NCI-H345 (cell line): Measurements from ENCODE around the gene VILL.
"Not testable (repeated sequence)": the region's sequence is repeated elsewhere in the genome, so short reads cannot be mapped to it uniquely, and the experiment has no call there.

ENCODE experiments used
- DNase-seq: peaks from one replicate; lab custom pipeline; 2025; lab: John Stamatoyannopoulos, UW

The VILL gene

GRCh38 chr3:38017445-38018295 lies 27.1 kb downstream of the VILL start:
- DNase-seq, result peak; percentile 6

DNA sequence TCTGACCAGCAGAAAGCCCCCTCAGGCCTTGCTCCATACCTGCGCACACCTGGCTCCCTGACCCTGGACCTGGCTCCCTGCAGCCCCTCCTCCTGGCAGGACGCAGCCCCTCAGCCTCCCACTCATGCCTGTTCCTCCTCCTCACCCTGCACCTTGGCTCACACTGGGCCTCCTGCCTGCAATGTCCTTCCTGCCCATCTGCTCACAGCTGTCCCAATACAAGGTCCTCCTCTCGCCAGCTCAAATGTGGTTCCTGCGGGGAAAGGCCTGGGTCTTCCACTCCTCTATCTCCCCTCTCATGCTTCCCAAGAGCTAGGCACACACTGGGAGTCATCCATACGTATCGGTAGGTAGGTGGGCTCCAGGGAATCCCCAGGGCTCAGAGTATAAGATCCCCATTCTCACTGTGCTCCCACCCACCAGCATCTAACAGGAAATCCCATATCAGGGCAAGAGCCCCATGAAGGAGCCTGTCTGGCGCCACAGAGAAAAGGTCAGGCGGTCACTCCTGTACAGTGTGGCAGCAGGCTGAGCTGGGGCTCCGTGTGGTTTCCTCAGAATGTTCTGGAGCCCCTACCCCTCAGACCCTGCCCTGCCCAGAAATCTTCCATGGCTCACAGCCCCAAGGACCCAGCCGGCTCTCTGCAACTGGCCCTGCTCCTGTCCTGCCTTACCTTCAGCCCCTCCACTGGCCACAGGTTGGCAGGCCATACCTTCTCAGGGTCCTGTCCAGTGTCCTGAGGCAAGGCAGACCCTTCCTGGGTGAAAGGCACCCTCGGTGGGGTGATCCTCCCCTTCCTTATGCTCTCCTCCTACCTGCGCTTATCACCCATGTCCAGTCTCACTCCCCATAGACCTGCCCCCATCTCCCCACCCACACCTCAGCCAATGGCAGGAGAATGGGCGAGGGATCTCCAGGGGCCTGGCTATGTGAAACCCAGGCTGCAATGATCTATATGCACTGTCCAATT lies 28.0 kb downstream of the VILL start:
- no peak for DNase-seq

- no peak for DNase-seq
Observed at GRCh38 chr3:38019658-38020341, 29.2 kb downstream of the VILL start.

GRCh38 chr3:38020342-38020726 lies 29.7 kb downstream of the VILL start:
- DNase-seq, result no peak

DNA sequence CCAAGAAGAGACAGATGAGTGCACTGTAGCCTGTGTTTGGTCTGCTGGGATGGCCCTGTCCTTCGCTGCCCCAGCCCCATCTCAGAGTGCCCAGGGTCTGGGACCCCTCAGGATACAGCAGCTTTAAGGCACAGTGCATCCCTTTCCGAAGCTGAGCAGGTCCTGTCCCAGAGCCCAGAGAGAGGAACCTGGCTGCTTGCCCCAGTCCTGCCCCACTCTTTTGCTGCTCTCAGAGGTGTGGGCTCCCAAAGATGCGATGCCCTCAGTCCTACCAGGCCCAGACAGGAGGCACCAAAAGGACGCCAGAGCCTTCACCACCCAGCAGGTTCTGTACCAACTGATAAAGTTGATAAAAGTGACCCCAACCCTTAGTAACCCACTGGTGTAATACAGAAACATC lies 30.6 kb downstream of the VILL start:
- no peak for DNase-seq

DNA sequence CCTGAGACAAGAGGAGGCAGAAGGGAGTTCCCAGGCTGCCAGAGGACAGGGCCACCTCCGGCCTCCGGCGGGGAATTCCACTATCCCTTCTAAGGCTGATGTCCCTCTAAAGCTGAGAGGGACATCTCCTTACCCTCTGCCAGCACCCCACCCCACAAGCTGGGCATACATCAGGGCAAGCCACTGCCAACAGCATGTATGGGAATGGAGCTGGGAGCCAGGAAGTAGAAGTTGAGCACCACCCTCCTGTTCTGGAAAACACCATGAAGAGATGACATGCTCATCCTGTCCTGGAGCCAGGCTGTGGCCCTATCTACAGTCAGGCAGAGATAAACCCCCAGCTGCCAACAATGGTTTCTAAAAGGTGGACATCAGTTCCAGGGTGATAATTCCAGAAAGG lies 31.7 kb downstream of the VILL start:
- DNase-seq, result no peak

DNA sequence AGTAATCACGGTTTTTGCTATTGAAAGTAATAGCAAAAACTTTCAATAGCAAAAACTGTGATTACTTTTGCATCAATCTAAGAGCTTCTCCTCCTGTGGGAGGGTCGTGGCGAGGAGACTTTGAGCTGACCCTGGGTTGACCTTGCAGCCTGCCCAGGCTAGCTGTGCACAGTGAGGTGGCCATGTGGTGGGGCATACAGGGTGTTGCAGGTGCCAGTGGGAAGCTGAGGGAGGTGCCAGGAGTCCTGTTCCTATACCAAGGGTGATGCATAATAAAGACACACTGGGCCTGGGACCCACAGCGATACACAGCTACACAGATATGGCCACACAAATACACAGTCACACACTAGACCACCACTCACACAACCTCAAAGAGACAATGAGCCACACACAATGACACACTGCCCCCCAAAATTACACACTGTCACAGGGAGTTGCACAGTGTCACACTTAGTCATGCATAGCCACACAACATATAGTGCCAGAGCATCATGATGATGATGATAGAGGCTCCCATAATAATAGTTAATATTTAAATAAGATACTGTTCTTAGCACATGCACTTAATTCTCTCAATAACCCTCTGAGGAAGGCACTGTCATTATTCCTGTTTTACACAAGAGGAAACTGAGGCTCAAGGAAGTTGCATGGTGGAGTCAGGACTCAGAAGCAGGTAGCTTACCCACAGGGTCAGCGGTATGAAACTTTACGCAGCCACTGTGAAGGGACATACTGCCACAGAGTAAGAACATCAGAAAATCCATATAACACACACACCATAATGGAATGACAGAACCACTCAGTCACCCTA lies 32.5 kb downstream of the VILL start:
- no peak for DNase-seq

- no peak for DNase-seq
Observed at GRCh38 chr3:38026856-38027255, 36.3 kb downstream of the VILL start.

DNA sequence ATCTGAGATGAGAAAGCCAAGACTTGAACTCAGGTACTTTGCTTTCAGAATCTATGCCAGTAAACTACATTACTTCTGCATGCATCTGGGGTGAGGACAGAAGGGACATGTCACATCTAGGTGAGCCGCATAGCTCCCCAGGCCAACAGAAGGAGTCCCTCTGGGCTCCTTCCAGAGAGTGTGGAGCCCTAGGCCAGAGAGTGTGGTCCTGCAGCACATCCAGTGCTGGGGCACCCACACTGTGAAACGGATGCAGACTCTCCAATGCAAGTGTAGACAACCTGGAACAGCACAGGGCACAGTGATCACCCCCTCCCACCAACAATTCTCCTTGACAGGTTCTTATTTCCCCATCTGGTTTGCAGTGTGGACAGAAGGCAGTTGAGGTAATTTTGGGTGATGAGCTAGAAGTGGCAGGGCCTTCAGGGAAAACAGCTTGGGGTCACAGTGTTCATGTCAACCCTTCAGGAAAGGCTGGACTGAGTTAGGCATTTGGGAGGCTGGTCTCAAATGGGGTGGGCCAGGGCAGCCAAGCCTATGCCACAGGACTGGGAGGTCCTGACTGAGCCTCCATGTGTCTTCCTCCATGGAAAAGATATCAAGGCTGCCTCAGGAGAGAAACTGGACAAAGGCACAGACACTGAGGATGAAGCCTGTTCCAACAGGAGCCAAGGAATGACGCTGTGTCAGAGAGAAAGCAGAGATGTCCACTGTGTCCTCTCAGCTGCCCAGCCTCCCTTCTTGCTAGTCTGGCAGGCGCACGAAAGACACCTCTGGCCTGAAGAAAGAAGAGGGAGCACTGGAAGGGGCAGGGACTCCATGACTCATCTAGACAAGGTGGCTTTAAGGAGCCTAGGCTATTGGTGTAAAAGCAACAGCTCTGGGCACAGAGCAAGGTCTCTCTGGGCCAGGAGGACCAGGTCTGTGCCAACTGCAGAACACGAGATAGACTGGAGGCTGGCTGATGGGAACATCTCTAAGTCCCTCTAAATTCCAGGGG lies 37.2 kb downstream of the VILL start:
- DNase-seq, result no peak

DNA sequence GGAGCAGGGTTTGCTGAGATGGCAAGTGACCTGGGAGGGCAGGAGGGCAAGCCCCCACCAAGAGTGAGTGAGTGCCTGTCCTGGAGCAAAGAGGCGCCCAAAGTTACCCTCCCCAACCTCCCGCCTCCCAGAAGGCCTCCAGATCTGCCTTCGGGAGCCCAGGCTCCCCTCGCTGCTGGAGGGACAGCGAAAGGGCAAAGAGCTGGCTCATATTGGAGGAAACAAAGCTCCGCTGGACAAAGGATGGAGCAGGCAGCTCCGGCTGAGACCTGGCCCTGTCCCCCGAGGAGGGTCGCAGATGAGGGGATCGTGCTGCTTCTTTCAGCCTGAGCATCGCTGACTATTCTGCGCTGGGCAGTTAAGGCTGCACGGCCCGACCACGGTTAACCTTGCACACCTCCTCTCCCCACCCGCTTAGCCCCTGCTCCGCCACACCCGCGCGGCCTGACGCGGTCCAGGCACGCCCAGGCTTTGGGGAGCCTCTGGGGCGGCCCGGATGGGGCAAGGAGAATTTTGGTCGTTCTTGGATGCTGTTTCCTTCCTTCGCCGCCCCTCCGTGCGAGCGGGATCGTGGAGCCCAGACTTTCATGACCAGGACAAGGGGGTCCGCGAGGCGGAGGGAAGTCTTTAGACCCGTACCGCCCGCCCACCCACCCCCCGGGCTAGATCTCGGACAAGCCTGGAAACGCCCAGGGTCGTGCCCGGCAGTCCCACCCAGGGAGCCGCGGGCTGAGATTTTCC lies 38.2 kb downstream of the VILL start:
- DNase-seq, result no peak

DNA sequence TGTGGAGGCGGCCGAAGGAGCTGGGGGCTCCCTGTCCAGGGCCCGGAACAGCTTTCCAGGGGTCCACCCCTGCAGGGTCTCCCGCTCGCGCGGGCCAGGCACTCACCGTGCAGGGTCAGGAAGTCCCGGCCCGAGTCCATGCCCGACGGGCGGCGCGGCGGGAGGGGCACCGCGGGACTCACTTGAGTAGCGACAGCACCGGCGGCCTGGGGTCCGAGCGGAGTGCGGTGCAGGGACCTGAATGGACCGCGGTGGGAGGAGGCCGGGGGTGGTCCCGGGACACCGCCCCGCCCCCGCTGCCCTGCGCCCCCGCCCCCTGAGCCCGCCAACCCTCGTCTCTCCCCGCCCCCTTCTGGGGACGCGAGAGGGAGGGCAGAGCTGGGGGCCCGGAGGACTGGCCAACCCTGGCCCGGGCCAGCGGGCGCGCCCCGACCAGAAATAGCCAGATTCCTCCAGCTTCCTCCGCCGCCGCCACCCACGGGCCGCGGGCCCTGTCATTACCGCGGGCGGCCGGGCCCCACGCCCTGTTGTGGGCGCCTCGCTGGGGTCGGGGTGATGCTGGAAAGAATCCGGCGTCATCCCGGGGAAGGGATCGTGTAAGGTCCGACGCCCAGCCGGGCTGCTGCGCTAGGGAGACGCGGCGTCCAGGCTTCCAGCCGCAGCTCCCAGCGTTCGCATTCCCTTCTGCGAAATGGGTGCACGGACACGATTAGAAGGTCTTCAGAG lies 39.0 kb downstream of the VILL start, which contains the start of gene PLCD1:
PLCD1 (minus strand) TSS at position 243 of the 726 bp plus-strand sequence; CDS start at position 140, 103 bp downstream.
- no peak for DNase-seq

GRCh38 chr3:38030126-38031021 lies 39.8 kb downstream of the VILL start:
- no peak for DNase-seq

DNA sequence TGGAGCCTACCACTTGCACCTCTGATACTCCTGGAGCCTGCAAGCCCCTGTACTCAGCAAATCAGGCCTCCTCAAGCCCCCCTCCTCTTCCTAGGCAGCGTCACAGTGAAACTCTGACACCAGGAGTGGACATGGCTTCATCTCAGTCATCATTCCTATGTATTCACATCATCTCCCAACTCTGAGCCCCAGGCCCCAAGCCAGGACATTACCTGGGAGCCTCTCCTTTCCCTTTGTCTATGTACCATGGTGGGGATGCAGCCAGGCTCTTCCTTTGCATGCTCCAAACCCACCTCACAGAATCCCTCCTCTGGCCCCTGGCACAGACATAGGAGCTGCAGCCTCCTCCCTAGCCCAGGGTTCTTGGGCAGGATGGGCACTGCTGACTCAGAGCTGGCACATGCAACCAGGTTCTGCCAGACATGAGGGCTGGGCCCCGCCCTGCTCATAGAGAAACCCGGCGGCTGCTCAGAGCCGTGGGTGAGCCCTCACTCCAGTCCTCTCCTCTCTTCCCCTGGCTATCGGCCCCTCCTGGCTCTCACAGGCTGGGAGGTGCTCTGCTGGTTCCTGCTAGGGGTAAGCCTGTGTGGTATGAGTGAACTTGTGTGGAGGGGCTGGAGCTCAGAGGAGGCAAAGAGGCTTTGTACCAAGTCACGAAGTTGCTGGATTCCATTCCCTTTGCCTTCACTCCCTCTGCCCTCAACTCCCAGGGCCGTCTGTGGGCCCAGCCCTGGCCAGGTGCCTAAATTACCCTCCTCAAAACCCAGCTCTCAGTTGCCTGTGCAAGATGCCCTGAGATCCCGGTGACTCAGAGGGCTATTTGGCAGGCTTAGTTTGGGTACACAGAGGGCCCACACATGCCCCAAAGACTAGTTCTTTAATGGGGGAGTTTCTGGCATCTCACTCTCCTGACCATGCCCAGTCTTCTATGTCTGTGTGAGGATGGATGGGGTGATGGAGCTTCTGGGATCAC lies 40.7 kb downstream of the VILL start:
- peak; percentile 24 for DNase-seq

DNA sequence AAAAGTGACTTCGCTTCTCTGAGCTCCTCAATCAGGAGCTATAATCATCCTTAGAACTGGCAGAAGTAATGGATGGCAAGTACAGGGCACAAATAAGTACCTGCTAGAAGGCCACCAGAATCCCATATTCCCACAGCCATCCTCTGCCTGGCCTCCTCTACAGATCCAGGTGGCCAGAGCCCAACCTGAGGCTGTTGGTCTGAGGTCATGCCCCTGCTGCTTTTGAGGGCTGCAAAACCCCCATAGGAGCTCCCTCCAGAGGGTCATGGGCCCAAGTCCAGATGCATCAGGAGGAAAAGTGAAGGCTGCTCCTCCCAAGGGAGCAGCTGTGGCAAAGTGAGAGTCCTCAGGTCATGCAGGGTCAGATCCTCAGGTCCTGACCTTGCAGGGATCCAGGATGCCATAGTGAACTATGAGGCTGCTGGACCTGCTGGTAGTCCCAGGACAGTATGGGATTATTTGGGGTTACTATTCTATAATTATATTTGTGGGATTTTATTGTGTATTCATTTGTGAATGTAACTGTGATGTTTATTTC lies 41.8 kb downstream of the VILL start:
- no peak for DNase-seq

- not testable (repeated sequence) for DNase-seq
Observed at GRCh38 chr3:38033586-38033985, 43.0 kb downstream of the VILL start.

DNA sequence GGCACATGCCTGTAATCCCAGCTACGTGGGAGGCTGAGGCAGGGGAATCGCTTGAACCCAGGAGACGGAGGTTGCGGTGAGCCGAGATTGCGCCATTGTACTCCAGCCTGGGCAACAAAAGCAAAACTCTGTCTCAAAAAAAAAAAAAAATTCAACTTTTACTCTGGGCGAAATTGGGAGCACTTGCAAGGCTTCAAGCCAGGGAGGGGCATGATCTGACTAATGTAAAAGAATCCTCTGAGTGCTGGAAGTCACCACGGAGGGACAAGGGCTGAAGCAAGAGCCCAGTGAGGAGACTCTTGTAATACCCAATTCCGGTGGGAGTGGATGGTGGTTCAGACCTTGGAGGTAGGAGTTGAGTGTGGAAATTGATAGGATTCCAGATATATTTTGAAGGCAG lies 43.7 kb downstream of the VILL start:
- not testable (repeated sequence) for DNase-seq
